ENCODE results near the gene SERPINE1.

DNA sequence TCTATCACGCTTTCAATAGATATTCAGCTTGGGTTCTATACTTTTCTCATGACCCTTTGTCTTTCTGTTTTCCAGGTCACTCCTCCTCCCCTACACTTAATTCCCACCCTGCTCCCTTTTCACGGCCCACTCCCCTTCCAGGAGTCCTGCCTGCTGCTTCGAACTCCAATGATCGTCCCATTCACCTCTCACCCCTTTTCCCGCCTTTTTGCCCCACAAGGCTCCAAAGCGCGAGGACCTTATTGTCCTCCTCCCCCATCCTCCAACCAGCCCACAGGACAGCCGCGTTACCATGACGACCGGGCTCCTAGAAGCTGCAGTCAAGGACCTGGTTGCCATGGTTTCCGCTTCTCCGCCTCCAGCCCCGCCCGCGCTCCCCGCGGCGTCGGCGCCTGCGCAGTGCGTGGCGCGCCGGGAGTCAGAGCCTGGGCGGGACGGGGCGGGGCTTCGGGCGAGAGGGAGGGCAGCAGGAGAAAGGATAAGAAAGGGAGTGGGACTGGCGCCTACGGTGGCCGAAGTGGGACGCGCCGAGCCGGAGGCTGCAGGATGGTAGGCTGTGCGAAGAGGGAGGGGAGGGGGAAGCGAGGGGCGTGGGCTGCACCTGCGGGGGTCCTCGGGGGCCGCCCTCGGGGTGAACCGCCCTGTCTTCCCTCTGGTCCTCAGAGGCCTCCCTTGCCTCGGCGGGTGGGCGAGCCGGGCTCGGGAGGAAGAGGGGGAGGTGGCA, 27.2 kb downstream of the SERPINE1 start, which contains the start of gene AP1S1:
- no peak for TF ChIP-seq CTCF (IDR thresholded peaks at IDR 0.05)
- TF ChIP-seq POLR2A (IDR thresholded peaks at IDR 0.05), result no peak
